IMR-90 (cell line): ENCODE results near the gene CDH23. TPM values are rescaled to one million over a fixed set of nuclear protein-coding genes. Genes with fewer than 3 reads are reported as not detected.
A peak's percentile ranks its signal among the peaks of the same experiment; 100 is the strongest.

Experiments used
- ATAC-seq: fragments of 200-7000 bp; cut with Tn5 transposase; 2 replicates; pipeline ENCODE4 v1.9.1; 2020; ENCODE audit warnings: low read depth, mild to moderate bottlenecking, moderate library complexity
- BruUV-seq: library from RNA; stranded (reverse); fragments of 400-500 nt; replicated peaks from 2 replicates; lab custom pipeline; 2021; lab: Mats Ljungman, UMichigan
- CTCF ChIA-PET: fragments of 300-600 bp; formaldehyde crosslinking; extraction: SDS; loops from one replicate; lab custom pipeline; 2021; ENCODE audit warnings: antibody characterized with exemption; lab: Yijun Ruan, JAX
- POLR2A ChIA-PET: fragments of 300-600 bp; sonication (Branson Sonifier 250); formaldehyde crosslinking; loops from one replicate; lab custom pipeline; 2022; ENCODE audit warnings: antibody characterized with exemption; ENCODE audit not compliant: unreplicated experiment; lab: Charles Lee
- DNase-seq: peaks from one replicate; pipeline ENCODE4 v3.0.0; 2013
- H2AFZ ChIP-seq: replicated peaks from 2 replicates; pipeline ENCODE3; 2013; ENCODE audit warnings: low read length, mild to moderate bottlenecking; ENCODE audit not compliant: poor library complexity
- H2AK5ac ChIP-seq: 2 replicates; pipeline ENCODE4 v1.6.1; 2013; ENCODE audit warnings: low read depth, low read length, inconsistent platforms
- H2AK9ac ChIP-seq: replicated peaks from 2 replicates; pipeline ENCODE3; 2013; ENCODE audit warnings: mild to moderate bottlenecking, low read depth, low read length, moderate library complexity; ENCODE audit not compliant: poor library complexity
- H2BK120ac ChIP-seq: 2 replicates; pipeline ENCODE4 v1.6.1; 2013; ENCODE audit warnings: low read depth, low read length, inconsistent platforms
- H2BK15ac ChIP-seq: 3 replicates; pipeline ENCODE4 v1.6.1; 2013; ENCODE audit warnings: low read depth, low read length, inconsistent platforms
- H2BK20ac ChIP-seq: 2 replicates; pipeline ENCODE4 v1.6.1; 2013; ENCODE audit warnings: low read depth, mild to moderate bottlenecking, inconsistent platforms, low read length, moderate library complexity
- H2BK5ac ChIP-seq: 2 replicates; pipeline ENCODE4 v1.6.1; 2013; ENCODE audit warnings: mild to moderate bottlenecking, low read depth, low read length, inconsistent platforms; ENCODE audit not compliant: poor library complexity, severe bottlenecking
- H3K14ac ChIP-seq: replicated peaks from 2 replicates; pipeline ENCODE4 v1.6.1; 2013; ENCODE audit warnings: low read depth, low read length, inconsistent platforms
- H3K18ac ChIP-seq: 2 replicates; pipeline ENCODE4 v1.6.1; 2013; ENCODE audit warnings: low read depth, low read length, control low read depth
- H3K23ac ChIP-seq: 2 replicates; pipeline ENCODE4 v1.6.1; 2013; ENCODE audit warnings: low read depth, low read length, inconsistent platforms
- H3K27ac ChIP-seq: 2 replicates; pipeline ENCODE4 v1.5.1; 2013; ENCODE audit warnings: mild to moderate bottlenecking, control low read depth, low read length; ENCODE audit not compliant: insufficient read depth
- H3K27me3 ChIP-seq: 2 replicates; pipeline ENCODE4 v1.6.1; 2013; ENCODE audit warnings: low read length; ENCODE audit not compliant: control insufficient read depth, insufficient read depth
- H3K36me3 ChIP-seq: 2 replicates; pipeline ENCODE4 v1.6.1; 2013; ENCODE audit warnings: low read length, mixed read lengths; ENCODE audit not compliant: control insufficient read depth, insufficient read depth
- H3K4ac ChIP-seq: 2 replicates; pipeline ENCODE4 v1.6.1; 2013; ENCODE audit warnings: low read depth, low read length, inconsistent platforms
- H3K4me1 ChIP-seq: 2 replicates; pipeline ENCODE4 v1.6.1; 2013; ENCODE audit warnings: low read length, mixed read lengths; ENCODE audit not compliant: control insufficient read depth, insufficient read depth
- H3K4me2 ChIP-seq: 2 replicates; pipeline ENCODE4 v1.6.1; 2013; ENCODE audit warnings: low read depth, mild to moderate bottlenecking, control low read depth, low read length, moderate library complexity
- H3K4me3 ChIP-seq: 2 replicates; pipeline ENCODE4 v1.5.1; 2013; ENCODE audit warnings: low read depth, mild to moderate bottlenecking, control low read depth, low read length, moderate library complexity; ENCODE audit not compliant: insufficient read depth
- H3K56ac ChIP-seq: 2 replicates; pipeline ENCODE4 v1.6.1; 2013; ENCODE audit warnings: low read length, inconsistent platforms; ENCODE audit not compliant: insufficient read depth; ENCODE audit errors: extremely low read depth
- H3K79me1 ChIP-seq, 2 experiments: 2 replicates each; pipeline ENCODE4 v1.6.1; 2013; ENCODE audit warnings: low read length in 2 of 2, inconsistent platforms in 1 of 2, low read depth in 1 of 2
- H3K9ac ChIP-seq: 2 replicates; pipeline ENCODE4 v1.6.1; 2013; ENCODE audit warnings: low read depth, low read length, control low read depth
- H3K9me1 ChIP-seq: 2 replicates; pipeline ENCODE4 v1.6.1; 2013; ENCODE audit warnings: low read length, inconsistent platforms; ENCODE audit not compliant: insufficient read depth
- H3K9me3 ChIP-seq: 2 replicates; pipeline ENCODE4 v1.6.1; 2013; ENCODE audit warnings: low read length; ENCODE audit not compliant: control insufficient read depth, insufficient read depth
- H4K20me1 ChIP-seq: 2 replicates; pipeline ENCODE4 v1.6.1; 2013; ENCODE audit warnings: low read length, inconsistent platforms; ENCODE audit not compliant: insufficient read depth
- H4K5ac ChIP-seq: 2 replicates; pipeline ENCODE4 v1.6.1; 2013; ENCODE audit warnings: mild to moderate bottlenecking, low read depth, low read length, control low read depth
- H4K8ac ChIP-seq, 2 experiments: 2 replicates each; pipeline ENCODE4 v1.6.1; 2013; ENCODE audit warnings: low read depth in 2 of 2, low read length in 2 of 2, control low read depth in 1 of 2, inconsistent platforms in 1 of 2
- H4K91ac ChIP-seq: 2 replicates; pipeline ENCODE4 v1.6.1; 2013; ENCODE audit warnings: low read depth, low read length, inconsistent platforms; ENCODE audit not compliant: insufficient read depth
- BHLHE40 ChIP-seq: fragments of 150-350 bp; IDR thresholded peaks from 2 replicates; pipeline ENCODE4 v1.6.1; 2016; ENCODE audit warnings: mild to moderate bottlenecking, low read depth, low read length
- CEBPB ChIP-seq: IDR thresholded peaks from 2 replicates; pipeline ENCODE4 v1.6.1; 2012; ENCODE audit warnings: low read depth, low read length, improper control_type of control experiment
- CHD1 ChIP-seq: IDR thresholded peaks from 2 replicates; pipeline ENCODE4 v1.6.1; 2012; ENCODE audit warnings: low read depth, low read length, improper control_type of control experiment
- CTCF ChIP-seq: conservative IDR thresholded peaks from 2 replicates; pipeline ENCODE4 v1.5.1; 2012; ENCODE audit warnings: mild to moderate bottlenecking, low read depth, low read length, improper control_type of control experiment
- ELK1 ChIP-seq: fragments of 150-350 bp; IDR thresholded peaks from 2 replicates; pipeline ENCODE4 v1.6.1; 2016; ENCODE audit warnings: low read depth, mild to moderate bottlenecking, low read length, moderate library complexity, borderline replicate concordance
- MAZ ChIP-seq: IDR thresholded peaks from 2 replicates; pipeline ENCODE4 v1.6.1; 2012; ENCODE audit warnings: low read depth, mild to moderate bottlenecking, low read length, improper control_type of control experiment, moderate library complexity, borderline replicate concordance
- MXI1 ChIP-seq: IDR thresholded peaks from 2 replicates; pipeline ENCODE4 v1.6.1; 2012; ENCODE audit warnings: low read depth, mild to moderate bottlenecking, low read length, moderate library complexity, borderline replicate concordance
- NFE2L2 ChIP-seq: fragments of 150-350 bp; IDR thresholded peaks from 2 replicates; pipeline ENCODE4 v1.6.1; 2016; ENCODE audit warnings: low read depth, mild to moderate bottlenecking, low read length
- POLR2A ChIP-seq: IDR thresholded peaks from 2 replicates; pipeline ENCODE4 v1.6.1; 2012; ENCODE audit warnings: mild to moderate bottlenecking, low read depth, low read length
- RAD21 ChIP-seq: IDR thresholded peaks from 2 replicates; pipeline ENCODE4 v1.6.1; 2012; ENCODE audit warnings: low read length, improper control_type of control experiment
- RCOR1 ChIP-seq: IDR thresholded peaks from 2 replicates; pipeline ENCODE4 v1.6.1; 2012; ENCODE audit warnings: mild to moderate bottlenecking, low read length, improper control_type of control experiment; ENCODE audit not compliant: insufficient replicate concordance
- SMC3 ChIP-seq: fragments of 150-350 bp; IDR thresholded peaks from 2 replicates; pipeline ENCODE4 v1.6.1; 2016; ENCODE audit warnings: low read depth, mild to moderate bottlenecking, antibody characterized with exemption, low read length, moderate library complexity
- USF2 ChIP-seq: fragments of 150-350 bp; IDR thresholded peaks from 2 replicates; pipeline ENCODE4 v1.6.1; 2017; ENCODE audit warnings: mild to moderate bottlenecking, antibody characterized with exemption, low read length, low read depth
- WGBS, 2 experiments: methylation state at CpG; one replicate each; pipeline versions ENCODE4 v1.1.5 to v1.1.7; 2013; ENCODE audit warnings: missing lambda C conversion rate in 2 of 2; ENCODE audit not compliant: insufficient read length in 1 of 2; ENCODE audit errors: extremely low coverage in 2 of 2; 5-methylcytosine and 5-hydroxymethylcytosine counted together
- dilution Hi-C: fragments of 300-500 bp; cut with HindIII; formaldehyde crosslinking; loops from one replicate; pipeline ENCODE4 v1.14.3; 2018; ENCODE audit warnings: low sequenced_read_pairs; ENCODE audit not compliant: unreplicated experiment
- in situ Hi-C: fragments of 300-500 bp; cut with MboI; formaldehyde crosslinking; loops from 3 replicates; pipeline ENCODE4 v1.14.3; 2019; ENCODE audit warnings: low sequenced_read_pairs, inconsistent platforms, mixed read lengths
- intact Hi-C: fragments of 100-400 bp; cut with micrococcal nuclease; formaldehyde crosslinking; loops from 2 replicates; pipeline ENCODE4 v1.10.0; 2022
- polyA plus RNA-seq, 3 experiments: library from polyadenylated mRNA; depleted of rRNA; stranded (reverse); fragments of >200 nt; gene quantifications; 2 replicates each; pipeline ENCODE4 v1.2.3, GENCODE V29; 2012; ENCODE audit warnings: low replicate concordance in 1 of 3
- total RNA-seq: library from RNA; depleted of rRNA; stranded (reverse); fragments of >200 nt; gene quantifications from 2 replicates; pipeline ENCODE4 v1.2.3, GENCODE V29; 2012

Gene CDH23
- total and polyA plus RNA-seq, 2 of the 4 experiments (the other 2 are of a cell fraction), result under 0.01 to 0.03 TPM

- H2BK5ac ChIP-seq, result no peak overlapping the region
- BruUV-seq, result no TSS peak
- no peak overlapping the region for H2AK5ac ChIP-seq
- H3K14ac ChIP-seq, result no peak overlapping the region
- H3K36me3 ChIP-seq, result no peaks in the 10 kb centered on the region
- H2BK15ac ChIP-seq, result no peak overlapping the region
- H3K56ac ChIP-seq, result no peak overlapping the region
- H3K4me3 ChIP-seq, result no peak overlapping the region
- no peaks in the 10 kb centered on the region for H3K9me1 ChIP-seq
- WGBS, 2 experiments, result 48% methylated on average over 9 of the region's 20 CpGs; no CpG with 5 or more reads in 1 of the 2 experiments
- H3K27me3 ChIP-seq, result peaks cover 43% of the 10 kb centered on the region
- DNase-seq (peak; percentile 47), ATAC-seq (peak; percentile 77)
- dilution Hi-C loops, result no loop called here
- H4K91ac ChIP-seq, result no peak overlapping the region
- CTCF ChIA-PET, result interaction anchor here (0.6 to 1.3 kb wide), 5 partner anchors 9 to 948 kb away, joined by 3 to 4 read pairs (median 3); no protein-coding TSS in a partner anchor
- no peak overlapping the region for H3K18ac ChIP-seq
- intact Hi-C loops, result loop anchor here (1.0 kb wide), 2 partner anchors 290 to 295 kb away; partner anchors contain the start of gene SLC29A3
- no peak overlapping the region for H3K4me2 ChIP-seq
- no peaks in the 10 kb centered on the region for H3K9me3 ChIP-seq
- H3K27ac ChIP-seq, result no peak overlapping the region
- H2AFZ ChIP-seq, result no peak overlapping the region
- H2AK9ac ChIP-seq, result peak overlapping the region; percentile 6
- no peak overlapping the region for H3K4ac ChIP-seq
- H3K79me1 ChIP-seq, result no peaks in the 10 kb centered on the region
- no peaks in the 10 kb centered on the region for H3K4me1 ChIP-seq
- no peak overlapping the region for H3K9ac ChIP-seq
- H3K23ac ChIP-seq, result no peak overlapping the region
- H4K8ac ChIP-seq, result no peak overlapping the region
- no peaks in the 10 kb centered on the region; the same call in 1 of the 2 replicates for H4K20me1 ChIP-seq
- no peak overlapping the region for H4K5ac ChIP-seq
- no peak overlapping the region for H2BK120ac ChIP-seq
- in situ Hi-C loops, result loop anchor here (10.0 kb wide), 1 partner anchor 294 kb away; the partner anchor contains the start of gene SLC29A3
- H2BK20ac ChIP-seq, result no peak overlapping the region
- POLR2A ChIA-PET, result no interaction called here
- TF ChIP-seq SMC3 (peak; percentile 59), RCOR1 (no peak), USF2 (no peak), MAZ (0 out of 2 replicates have a peak, but pooled peaks have one; percentile 41), CEBPB (no peak), CHD1 (no peak), MXI1 (no peak), RAD21 (peak; percentile 60), ELK1 (no peak), POLR2A (no peak), NFE2L2 (no peak), CTCF (peak; percentile 75), BHLHE40 (no peak)
Observed at GRCh38 chr10:71608819-71609768, 212.4 kb downstream of the CDH23 start.
